ENCODE measurements around the gene PPIP5K1.

DNA sequence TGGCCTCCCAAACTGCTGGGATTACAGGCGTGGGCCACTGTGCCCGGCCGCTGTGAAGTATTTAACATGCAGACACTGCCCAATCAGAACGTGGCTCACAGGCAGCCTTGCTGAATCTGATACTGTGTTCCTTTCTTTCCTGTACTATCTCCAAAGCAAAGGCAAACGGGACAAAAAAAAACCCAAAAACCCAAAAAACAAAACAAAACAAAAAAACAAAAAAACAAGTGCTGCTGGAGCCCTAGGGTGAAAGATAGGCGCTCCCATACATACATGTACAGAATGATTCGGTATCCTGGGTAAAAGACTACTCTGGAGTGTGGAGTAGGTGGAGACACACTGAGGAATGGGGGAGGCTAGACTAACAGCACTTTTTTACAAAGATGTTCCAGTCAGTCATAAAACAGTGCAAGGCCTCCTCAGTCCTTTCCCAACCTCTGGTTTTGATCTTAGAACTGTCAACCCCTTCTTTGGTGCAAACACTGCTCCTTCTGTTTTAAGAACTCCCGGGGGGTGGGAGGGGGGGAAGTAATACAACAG is 80.3 kb downstream of the PPIP5K1 start:
- TF ChIP-seq, protein P1, sequence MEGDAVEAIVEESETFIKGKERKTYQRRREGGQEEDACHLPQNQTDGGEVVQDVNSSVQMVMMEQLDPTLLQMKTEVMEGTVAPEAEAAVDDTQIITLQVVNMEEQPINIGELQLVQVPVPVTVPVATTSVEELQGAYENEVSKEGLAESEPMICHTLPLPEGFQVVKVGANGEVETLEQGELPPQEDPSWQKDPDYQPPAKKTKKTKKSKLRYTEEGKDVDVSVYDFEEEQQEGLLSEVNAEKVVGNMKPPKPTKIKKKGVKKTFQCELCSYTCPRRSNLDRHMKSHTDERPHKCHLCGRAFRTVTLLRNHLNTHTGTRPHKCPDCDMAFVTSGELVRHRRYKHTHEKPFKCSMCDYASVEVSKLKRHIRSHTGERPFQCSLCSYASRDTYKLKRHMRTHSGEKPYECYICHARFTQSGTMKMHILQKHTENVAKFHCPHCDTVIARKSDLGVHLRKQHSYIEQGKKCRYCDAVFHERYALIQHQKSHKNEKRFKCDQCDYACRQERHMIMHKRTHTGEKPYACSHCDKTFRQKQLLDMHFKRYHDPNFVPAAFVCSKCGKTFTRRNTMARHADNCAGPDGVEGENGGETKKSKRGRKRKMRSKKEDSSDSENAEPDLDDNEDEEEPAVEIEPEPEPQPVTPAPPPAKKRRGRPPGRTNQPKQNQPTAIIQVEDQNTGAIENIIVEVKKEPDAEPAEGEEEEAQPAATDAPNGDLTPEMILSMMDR (conservative IDR thresholded peaks at IDR 0.05; ENCODE audit: low read depth, low read length), result no peak
- TF ChIP-seq EZH2 (IDR thresholded peaks at IDR 0.05; ENCODE audit: borderline replicate concordance, low read depth, low read length, poor library complexity, severe bottlenecking), result no peak
